IMR-90 (cell line): ENCODE measurements around the gene KLHL29. TPM values are rescaled to one million over a fixed set of nuclear protein-coding genes. Genes with fewer than 3 reads are reported as not detected.

Source experiments
- ATAC-seq: fragments of 200-7000 bp; cut with Tn5 transposase; 2 replicates; pipeline ENCODE4 v1.9.1; 2020; ENCODE audit warnings: low read depth, mild to moderate bottlenecking, moderate library complexity
- BruUV-seq: library from RNA; stranded (reverse); fragments of 400-500 nt; replicated peaks from 2 replicates; lab custom pipeline; 2021; lab: Mats Ljungman, UMichigan
- CTCF ChIA-PET: fragments of 300-600 bp; formaldehyde crosslinking; extraction: SDS; loops from one replicate; lab custom pipeline; 2021; ENCODE audit warnings: antibody characterized with exemption; lab: Yijun Ruan, JAX
- POLR2A ChIA-PET: fragments of 300-600 bp; sonication (Branson Sonifier 250); formaldehyde crosslinking; loops from one replicate; lab custom pipeline; 2022; ENCODE audit warnings: antibody characterized with exemption; ENCODE audit not compliant: unreplicated experiment; lab: Charles Lee
- DNase-seq: peaks from one replicate; pipeline ENCODE4 v3.0.0; 2013
- H2AFZ ChIP-seq: replicated peaks from 2 replicates; pipeline ENCODE3; 2013; ENCODE audit warnings: low read length, mild to moderate bottlenecking; ENCODE audit not compliant: poor library complexity
- H2AK5ac ChIP-seq: 2 replicates; pipeline ENCODE4 v1.6.1; 2013; ENCODE audit warnings: low read depth, low read length, inconsistent platforms
- H2AK9ac ChIP-seq: replicated peaks from 2 replicates; pipeline ENCODE3; 2013; ENCODE audit warnings: mild to moderate bottlenecking, low read depth, low read length, moderate library complexity; ENCODE audit not compliant: poor library complexity
- H2BK120ac ChIP-seq: 2 replicates; pipeline ENCODE4 v1.6.1; 2013; ENCODE audit warnings: low read depth, low read length, inconsistent platforms
- H2BK15ac ChIP-seq: 3 replicates; pipeline ENCODE4 v1.6.1; 2013; ENCODE audit warnings: low read depth, low read length, inconsistent platforms
- H2BK20ac ChIP-seq: 2 replicates; pipeline ENCODE4 v1.6.1; 2013; ENCODE audit warnings: low read depth, mild to moderate bottlenecking, inconsistent platforms, low read length, moderate library complexity
- H2BK5ac ChIP-seq: 2 replicates; pipeline ENCODE4 v1.6.1; 2013; ENCODE audit warnings: mild to moderate bottlenecking, low read depth, low read length, inconsistent platforms; ENCODE audit not compliant: poor library complexity, severe bottlenecking
- H3K14ac ChIP-seq: replicated peaks from 2 replicates; pipeline ENCODE4 v1.6.1; 2013; ENCODE audit warnings: low read depth, low read length, inconsistent platforms
- H3K18ac ChIP-seq: 2 replicates; pipeline ENCODE4 v1.6.1; 2013; ENCODE audit warnings: low read depth, low read length, control low read depth
- H3K23ac ChIP-seq: 2 replicates; pipeline ENCODE4 v1.6.1; 2013; ENCODE audit warnings: low read depth, low read length, inconsistent platforms
- H3K27ac ChIP-seq: 2 replicates; pipeline ENCODE4 v1.5.1; 2013; ENCODE audit warnings: mild to moderate bottlenecking, control low read depth, low read length; ENCODE audit not compliant: insufficient read depth
- H3K27me3 ChIP-seq: 2 replicates; pipeline ENCODE4 v1.6.1; 2013; ENCODE audit warnings: low read length; ENCODE audit not compliant: control insufficient read depth, insufficient read depth
- H3K36me3 ChIP-seq: 2 replicates; pipeline ENCODE4 v1.6.1; 2013; ENCODE audit warnings: low read length, mixed read lengths; ENCODE audit not compliant: control insufficient read depth, insufficient read depth
- H3K4ac ChIP-seq: 2 replicates; pipeline ENCODE4 v1.6.1; 2013; ENCODE audit warnings: low read depth, low read length, inconsistent platforms
- H3K4me1 ChIP-seq: 2 replicates; pipeline ENCODE4 v1.6.1; 2013; ENCODE audit warnings: low read length, mixed read lengths; ENCODE audit not compliant: control insufficient read depth, insufficient read depth
- H3K4me2 ChIP-seq: 2 replicates; pipeline ENCODE4 v1.6.1; 2013; ENCODE audit warnings: low read depth, mild to moderate bottlenecking, control low read depth, low read length, moderate library complexity
- H3K4me3 ChIP-seq: 2 replicates; pipeline ENCODE4 v1.5.1; 2013; ENCODE audit warnings: low read depth, mild to moderate bottlenecking, control low read depth, low read length, moderate library complexity; ENCODE audit not compliant: insufficient read depth
- H3K56ac ChIP-seq: 2 replicates; pipeline ENCODE4 v1.6.1; 2013; ENCODE audit warnings: low read length, inconsistent platforms; ENCODE audit not compliant: insufficient read depth; ENCODE audit errors: extremely low read depth
- H3K79me1 ChIP-seq, 2 experiments: 2 replicates each; pipeline ENCODE4 v1.6.1; 2013; ENCODE audit warnings: low read length in 2 of 2, inconsistent platforms in 1 of 2, low read depth in 1 of 2
- H3K9ac ChIP-seq: 2 replicates; pipeline ENCODE4 v1.6.1; 2013; ENCODE audit warnings: low read depth, low read length, control low read depth
- H3K9me1 ChIP-seq: 2 replicates; pipeline ENCODE4 v1.6.1; 2013; ENCODE audit warnings: low read length, inconsistent platforms; ENCODE audit not compliant: insufficient read depth
- H3K9me3 ChIP-seq: 2 replicates; pipeline ENCODE4 v1.6.1; 2013; ENCODE audit warnings: low read length; ENCODE audit not compliant: control insufficient read depth, insufficient read depth
- H4K20me1 ChIP-seq: 2 replicates; pipeline ENCODE4 v1.6.1; 2013; ENCODE audit warnings: low read length, inconsistent platforms; ENCODE audit not compliant: insufficient read depth
- H4K5ac ChIP-seq: 2 replicates; pipeline ENCODE4 v1.6.1; 2013; ENCODE audit warnings: mild to moderate bottlenecking, low read depth, low read length, control low read depth
- H4K8ac ChIP-seq, 2 experiments: 2 replicates each; pipeline ENCODE4 v1.6.1; 2013; ENCODE audit warnings: low read depth in 2 of 2, low read length in 2 of 2, control low read depth in 1 of 2, inconsistent platforms in 1 of 2
- H4K91ac ChIP-seq: 2 replicates; pipeline ENCODE4 v1.6.1; 2013; ENCODE audit warnings: low read depth, low read length, inconsistent platforms; ENCODE audit not compliant: insufficient read depth
- CHD1 ChIP-seq: IDR thresholded peaks from 2 replicates; pipeline ENCODE4 v1.6.1; 2012; ENCODE audit warnings: low read depth, low read length, improper control_type of control experiment
- MAFK ChIP-seq: IDR thresholded peaks from 2 replicates; pipeline ENCODE4 v1.6.1; 2012; ENCODE audit warnings: low read depth, low read length, improper control_type of control experiment
- MAZ ChIP-seq: IDR thresholded peaks from 2 replicates; pipeline ENCODE4 v1.6.1; 2012; ENCODE audit warnings: low read depth, mild to moderate bottlenecking, low read length, improper control_type of control experiment, moderate library complexity, borderline replicate concordance
- RAD21 ChIP-seq: IDR thresholded peaks from 2 replicates; pipeline ENCODE4 v1.6.1; 2012; ENCODE audit warnings: low read length, improper control_type of control experiment
- WGBS, 2 experiments: methylation state at CpG; one replicate each; pipeline versions ENCODE4 v1.1.5 to v1.1.7; 2013; ENCODE audit warnings: missing lambda C conversion rate in 2 of 2; ENCODE audit not compliant: insufficient read length in 1 of 2; ENCODE audit errors: extremely low coverage in 2 of 2; 5-methylcytosine and 5-hydroxymethylcytosine counted together
- dilution Hi-C: fragments of 300-500 bp; cut with HindIII; formaldehyde crosslinking; loops from one replicate; pipeline ENCODE4 v1.14.3; 2018; ENCODE audit warnings: low sequenced_read_pairs; ENCODE audit not compliant: unreplicated experiment
- in situ Hi-C: fragments of 300-500 bp; cut with MboI; formaldehyde crosslinking; loops from 3 replicates; pipeline ENCODE4 v1.14.3; 2019; ENCODE audit warnings: low sequenced_read_pairs, inconsistent platforms, mixed read lengths
- intact Hi-C: fragments of 100-400 bp; cut with micrococcal nuclease; formaldehyde crosslinking; loops from 2 replicates; pipeline ENCODE4 v1.10.0; 2022
- polyA plus RNA-seq, 3 experiments: library from polyadenylated mRNA; depleted of rRNA; stranded (reverse); fragments of >200 nt; gene quantifications; 2 replicates each; pipeline ENCODE4 v1.2.3, GENCODE V29; 2012; ENCODE audit warnings: low replicate concordance in 1 of 3
- total RNA-seq: library from RNA; depleted of rRNA; stranded (reverse); fragments of >200 nt; gene quantifications from 2 replicates; pipeline ENCODE4 v1.2.3, GENCODE V29; 2012
- TF ChIP-seq, protein P1 (sequence below): conservative IDR thresholded peaks from 2 replicates; pipeline ENCODE4 v1.5.1; 2012; ENCODE audit warnings: mild to moderate bottlenecking, low read depth, low read length, improper control_type of control experiment

The KLHL29 gene
- total and polyA plus RNA-seq, 2 of the 4 experiments (the other 2 are of a cell fraction), result 2.0 to 8.0 TPM

DNA sequence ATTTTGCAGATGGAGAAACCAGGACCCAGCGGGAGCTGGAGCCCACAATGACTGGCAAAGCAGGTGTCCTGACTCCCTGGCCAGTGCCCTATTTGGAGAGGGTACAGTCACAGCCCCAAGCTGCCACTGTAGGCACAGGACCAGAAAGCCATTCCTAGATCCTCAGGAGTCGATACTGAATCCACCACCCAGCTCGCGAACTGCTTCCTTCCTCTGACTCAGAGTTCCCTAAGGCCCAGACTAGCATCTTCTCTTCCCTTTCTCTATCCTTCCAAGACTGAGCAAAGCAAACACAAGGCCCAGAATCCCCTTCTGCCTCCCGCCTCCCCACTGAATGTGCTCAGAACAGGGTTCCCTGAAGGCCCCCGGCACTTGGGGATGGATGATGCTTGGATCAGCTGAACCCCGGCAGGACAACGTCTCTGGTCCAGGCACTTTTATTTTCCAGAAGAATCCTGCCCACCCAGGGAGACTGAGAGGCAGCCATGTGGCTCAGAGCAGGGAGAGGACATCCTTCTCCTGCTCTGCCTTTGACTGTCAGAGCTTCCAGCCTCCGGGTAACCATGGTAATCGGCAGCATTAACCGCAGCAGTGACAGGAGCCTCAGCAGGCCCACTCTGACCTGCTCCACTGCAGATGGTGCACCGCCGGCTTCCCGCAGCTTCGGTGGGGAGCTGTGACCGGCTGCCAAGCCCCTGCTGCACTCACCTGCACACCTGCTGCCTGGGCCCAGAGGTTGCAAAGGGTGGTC is 34.8 kb upstream of the KLHL29 start:
- POLR2A ChIA-PET, result no interaction called here
- no peak for TF ChIP-seq MAFK
- TF ChIP-seq, protein P1, sequence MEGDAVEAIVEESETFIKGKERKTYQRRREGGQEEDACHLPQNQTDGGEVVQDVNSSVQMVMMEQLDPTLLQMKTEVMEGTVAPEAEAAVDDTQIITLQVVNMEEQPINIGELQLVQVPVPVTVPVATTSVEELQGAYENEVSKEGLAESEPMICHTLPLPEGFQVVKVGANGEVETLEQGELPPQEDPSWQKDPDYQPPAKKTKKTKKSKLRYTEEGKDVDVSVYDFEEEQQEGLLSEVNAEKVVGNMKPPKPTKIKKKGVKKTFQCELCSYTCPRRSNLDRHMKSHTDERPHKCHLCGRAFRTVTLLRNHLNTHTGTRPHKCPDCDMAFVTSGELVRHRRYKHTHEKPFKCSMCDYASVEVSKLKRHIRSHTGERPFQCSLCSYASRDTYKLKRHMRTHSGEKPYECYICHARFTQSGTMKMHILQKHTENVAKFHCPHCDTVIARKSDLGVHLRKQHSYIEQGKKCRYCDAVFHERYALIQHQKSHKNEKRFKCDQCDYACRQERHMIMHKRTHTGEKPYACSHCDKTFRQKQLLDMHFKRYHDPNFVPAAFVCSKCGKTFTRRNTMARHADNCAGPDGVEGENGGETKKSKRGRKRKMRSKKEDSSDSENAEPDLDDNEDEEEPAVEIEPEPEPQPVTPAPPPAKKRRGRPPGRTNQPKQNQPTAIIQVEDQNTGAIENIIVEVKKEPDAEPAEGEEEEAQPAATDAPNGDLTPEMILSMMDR, result no peak
- TF ChIP-seq RAD21, result no peak
- TF ChIP-seq CHD1, result no peak
- no peak for TF ChIP-seq MAZ

More for the DNA sequence above, 34.8 kb upstream of the KLHL29 start:
- Histone ChIP-seq H4K8ac (no peak overlapping the region), H4K5ac (no peak overlapping the region), H4K20me1 (no peaks in the 10 kb centered on the region), H3K27ac (no peak overlapping the region), H2BK120ac (no peak overlapping the region), H2AFZ (no peak overlapping the region), H3K9me3 (0 out of 2 replicates have a peak, but pooled peaks cover 2% of the 10 kb centered on the region), H3K23ac (no peak overlapping the region), H3K36me3 (no peaks in the 10 kb centered on the region), H3K9me1 (no peaks in the 10 kb centered on the region), H3K4me2 (no peak overlapping the region), H4K91ac (no peak overlapping the region), H3K4me3 (no peak overlapping the region), H2BK20ac (no peak overlapping the region), H3K9ac (no peak overlapping the region), H2AK5ac (no peak overlapping the region), H2BK5ac (no peak overlapping the region), H3K4me1 (no peaks in the 10 kb centered on the region), H3K18ac (no peak overlapping the region), H2BK15ac (no peak overlapping the region), H3K27me3 (peaks cover 18% of the 10 kb centered on the region), H3K79me1 (no peaks in the 10 kb centered on the region), H2AK9ac (no peak overlapping the region), H3K14ac (no peak overlapping the region), H3K56ac (no peak overlapping the region), H3K4ac (no peak overlapping the region)
- WGBS, 2 experiments, result 80% methylated on average over 8 of the region's 16 CpGs; no CpG with 5 or more reads in 1 of the 2 experiments
- dilution Hi-C loops, result no loop called here
- no TSS peak for BruUV-seq
- in situ Hi-C loops, result no loop called here
- no peak for ATAC-seq
- no peak for DNase-seq
- intact Hi-C loops, result no loop called here
- CTCF ChIA-PET, result interaction anchor here (0.6 kb wide), 1 partner anchor 1845 kb away, joined by 6 read pairs; no protein-coding TSS in a partner anchor
